Nephron progenitor cell (in vitro differentiated cells): ENCODE results near the gene DTNB.
"Not testable (repeated sequence)": the region's sequence is repeated elsewhere in the genome, so short reads cannot be mapped to it uniquely, and the experiment has no call there.

Experiments
- DNase-seq: peaks from one replicate; pipeline ENCODE4 v3.0.0; 2021
- H3K27ac Mint-ChIP-seq: 2 replicates; pipeline ENCODE4 v1.8.0; 2021; ENCODE audit warnings: mild to moderate bottlenecking, moderate library complexity, mixed read lengths
- H3K27me3 Mint-ChIP-seq: 2 replicates; pipeline ENCODE4 v1.8.0; 2021; ENCODE audit warnings: mild to moderate bottlenecking, low read depth, mixed read lengths; ENCODE audit not compliant: poor library complexity
- H3K36me3 Mint-ChIP-seq: 2 replicates; pipeline ENCODE4 v1.8.0; 2021; ENCODE audit warnings: low read depth, mixed read lengths
- H3K4me1 Mint-ChIP-seq: 2 replicates; pipeline ENCODE4 v1.8.0; 2021; ENCODE audit warnings: mixed read lengths
- H3K4me3 Mint-ChIP-seq: 2 replicates; pipeline ENCODE4 v1.8.0; 2021; ENCODE audit warnings: mild to moderate bottlenecking, moderate library complexity, mixed read lengths
- H3K9me3 Mint-ChIP-seq: 2 replicates; pipeline ENCODE4 v1.8.0; 2021; ENCODE audit warnings: mild to moderate bottlenecking, moderate library complexity, mixed read lengths
- CTCF ChIP-seq: fragments of 200-600 bp; sonication (generic); IDR thresholded peaks from 2 replicates; pipeline ENCODE4 v1.5.0; 2021; ENCODE audit warnings: antibody characterized with exemption

The DTNB gene

GRCh38 chr2:25551316-25551715 lies 122.1 kb downstream of the DTNB start:
- Mint-ChIP-seq H3K27me3 (peaks cover 3% of the 10 kb centered on the region), H3K27ac (no peak overlapping the region), H3K4me1 (peaks cover 21% of the 10 kb centered on the region), H3K9me3 (no peaks in the 10 kb centered on the region), H3K36me3 (peaks cover 15% of the 10 kb centered on the region), H3K4me3 (no peak overlapping the region)
- no peak for TF ChIP-seq CTCF
- DNase-seq: no peak

- not testable (repeated sequence) for H3K9me3 Mint-ChIP-seq, H3K27me3 Mint-ChIP-seq, H3K4me3 Mint-ChIP-seq, DNase-seq, H3K27ac Mint-ChIP-seq
- peaks cover 23% of the 10 kb centered on the region for H3K4me1 Mint-ChIP-seq
- H3K36me3 Mint-ChIP-seq: peaks cover 12% of the 10 kb centered on the region
Observed at GRCh38 chr2:25549571-25549970, 123.8 kb downstream of the DTNB start.

- H3K36me3 Mint-ChIP-seq: peaks cover 11% of the 10 kb centered on the region
- peaks cover 3% of the 10 kb centered on the region for H3K27me3 Mint-ChIP-seq
- no peak overlapping the region for H3K4me3 Mint-ChIP-seq
- DNase-seq: no peak
- H3K27ac Mint-ChIP-seq: no peak overlapping the region
- H3K4me1 Mint-ChIP-seq: peaks cover 28% of the 10 kb centered on the region
- H3K9me3 Mint-ChIP-seq: no peaks in the 10 kb centered on the region
- no peak for TF ChIP-seq CTCF
Observed at GRCh38 chr2:25548601-25549000, 124.8 kb downstream of the DTNB start.

- peaks cover 20% of the 10 kb centered on the region for H3K4me1 Mint-ChIP-seq
- H3K36me3 Mint-ChIP-seq: peaks cover 11% of the 10 kb centered on the region
- H3K9me3 Mint-ChIP-seq: no peaks in the 10 kb centered on the region
- no peak for TF ChIP-seq CTCF
- H3K4me3 Mint-ChIP-seq: no peak overlapping the region
- no peak for DNase-seq
- peaks cover 3% of the 10 kb centered on the region for H3K27me3 Mint-ChIP-seq
- H3K27ac Mint-ChIP-seq: no peak overlapping the region
Observed at GRCh38 chr2:25546852-25547251, 126.5 kb downstream of the DTNB start.

- peaks cover 3% of the 10 kb centered on the region for H3K36me3 Mint-ChIP-seq
- peaks cover 3% of the 10 kb centered on the region for H3K27me3 Mint-ChIP-seq
- peaks cover 12% of the 10 kb centered on the region for H3K4me1 Mint-ChIP-seq
Observed at GRCh38 chr2:25545899-25546298, 127.5 kb downstream of the DTNB start.

GRCh38 chr2:25544445-25544844 lies 128.9 kb downstream of the DTNB start:
- Mint-ChIP-seq H3K9me3 (no peaks in the 10 kb centered on the region), H3K4me3 (no peak overlapping the region), H3K27me3 (peaks cover 3% of the 10 kb centered on the region), H3K4me1 (peaks cover 12% of the 10 kb centered on the region), H3K36me3 (no peaks in the 10 kb centered on the region), H3K27ac (peak overlapping the region; percentile 53)
- TF ChIP-seq CTCF: no peak
- DNase-seq: no peak

More at GRCh38 chr2:25545899-25546298, 127.5 kb downstream of the DTNB start:
- Mint-ChIP-seq H3K27ac (no peak overlapping the region), H3K4me3 (no peak overlapping the region), H3K9me3 (no peaks in the 10 kb centered on the region)
- no peak for TF ChIP-seq CTCF
- no peak for DNase-seq
